Ishikawa (cell line): ENCODE measurements around the gene PUM1.

Experiments
- CEBPB ChIP-seq: IDR thresholded peaks from 2 replicates; pipeline ENCODE4 v1.6.1; 2012
- CREB1 ChIP-seq: IDR thresholded peaks from 2 replicates; pipeline ENCODE4 v1.6.1; 2012; ENCODE audit warnings: low read depth
- EGR1 ChIP-seq: IDR thresholded peaks from 2 replicates; pipeline ENCODE4 v1.6.1; 2012
- EP300 ChIP-seq: IDR thresholded peaks from 2 replicates; pipeline ENCODE4 v1.6.1; 2012; ENCODE audit warnings: borderline replicate concordance
- FOXM1 ChIP-seq: IDR thresholded peaks from 2 replicates; pipeline ENCODE4 v1.6.1; 2012; ENCODE audit warnings: low read depth, borderline replicate concordance
- RAD21 ChIP-seq: IDR thresholded peaks from 2 replicates; pipeline ENCODE4 v1.6.1; 2012; ENCODE audit warnings: low read depth
- TAF1 ChIP-seq: IDR thresholded peaks from 2 replicates; pipeline ENCODE4 v1.6.1; 2012; ENCODE audit warnings: low read depth, mild to moderate bottlenecking
- TCF12 ChIP-seq: IDR thresholded peaks from 2 replicates; pipeline ENCODE4 v1.6.1; 2012; ENCODE audit warnings: low read depth
- TEAD4 ChIP-seq: IDR thresholded peaks from 2 replicates; pipeline ENCODE4 v1.6.1; 2012
- YY1 ChIP-seq: IDR thresholded peaks from 2 replicates; pipeline ENCODE4 v1.6.1; 2012; ENCODE audit warnings: low read depth
- ZBTB7A ChIP-seq: IDR thresholded peaks from 2 replicates; pipeline ENCODE4 v1.6.1; 2012; ENCODE audit warnings: low read depth
- TF ChIP-seq, protein P1 (sequence below): IDR thresholded peaks from 2 replicates; pipeline ENCODE4 v1.6.1; 2012
- TF ChIP-seq, protein P2 (sequence below): IDR thresholded peaks from 2 replicates; pipeline ENCODE4 v1.6.1; 2012; ENCODE audit warnings: low read depth, mild to moderate bottlenecking
- TF ChIP-seq, protein P3 (sequence below): IDR thresholded peaks from 2 replicates; pipeline ENCODE4 v1.6.1; 2012

PUM1 gene

DNA sequence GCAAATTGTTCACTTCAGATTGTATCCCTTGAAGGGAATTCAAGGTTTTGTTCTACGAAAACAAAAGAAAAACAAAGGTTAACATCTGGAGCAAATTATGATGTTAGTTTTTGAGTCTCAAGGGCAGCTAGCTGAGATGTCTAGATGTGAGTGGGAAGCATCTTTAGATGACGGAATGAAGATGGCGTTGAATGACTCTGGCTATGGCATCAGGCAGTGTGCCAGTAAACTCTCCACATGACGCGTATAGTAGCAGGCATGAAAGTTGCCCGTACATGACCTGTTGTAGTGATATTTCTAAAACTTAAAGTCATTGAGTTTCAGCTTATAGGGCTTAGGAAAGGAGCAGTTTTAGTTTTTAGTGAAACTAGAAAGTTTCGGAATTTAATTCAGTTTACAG lies 144.7 kb downstream of the PUM1 start:
- TF ChIP-seq EGR1 (no peak), TAF1 (no peak), ZBTB7A (no peak)

DNA sequence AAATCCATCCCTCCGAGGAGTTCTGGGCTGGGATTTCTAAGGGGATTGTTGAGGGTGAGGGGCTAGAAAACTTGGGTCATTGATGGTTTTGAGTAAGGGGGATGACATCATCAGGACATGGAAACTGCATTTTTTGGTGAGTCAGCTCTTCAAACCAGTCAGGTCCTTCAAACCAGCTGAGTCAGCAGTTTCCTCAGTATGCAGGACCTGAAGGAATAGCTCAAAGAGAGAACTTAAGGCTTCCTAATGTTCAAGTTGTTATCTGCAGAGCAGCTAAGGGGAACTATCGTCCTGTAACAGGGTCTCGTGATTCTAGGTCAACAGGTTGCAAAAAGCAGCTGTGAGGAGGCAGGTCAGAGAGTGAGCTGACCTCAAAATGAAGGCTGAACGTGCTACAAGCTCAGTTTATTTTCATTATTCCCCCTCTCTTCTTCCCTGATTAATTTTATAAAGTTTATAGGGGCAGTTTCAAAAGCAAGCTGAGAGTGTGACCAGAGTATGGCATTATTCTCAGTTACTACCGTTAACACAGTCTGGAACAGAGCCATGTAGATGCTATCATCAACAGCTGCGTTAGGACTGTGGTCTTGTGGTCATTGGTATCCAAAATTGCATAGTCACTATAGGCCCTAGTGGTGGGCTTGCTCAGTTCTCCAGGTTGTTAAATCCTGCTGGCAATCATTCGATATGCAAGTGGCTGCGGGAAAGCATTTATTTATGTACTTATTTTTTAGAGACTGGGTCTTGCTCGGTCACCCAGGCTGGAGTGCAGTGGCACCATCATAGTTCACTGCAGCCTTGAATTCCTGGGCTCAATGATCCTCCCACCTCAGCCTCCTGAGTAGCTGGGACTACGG lies 146.3 kb downstream of the PUM1 start:
- TF ChIP-seq TCF12 = no peak

DNA sequence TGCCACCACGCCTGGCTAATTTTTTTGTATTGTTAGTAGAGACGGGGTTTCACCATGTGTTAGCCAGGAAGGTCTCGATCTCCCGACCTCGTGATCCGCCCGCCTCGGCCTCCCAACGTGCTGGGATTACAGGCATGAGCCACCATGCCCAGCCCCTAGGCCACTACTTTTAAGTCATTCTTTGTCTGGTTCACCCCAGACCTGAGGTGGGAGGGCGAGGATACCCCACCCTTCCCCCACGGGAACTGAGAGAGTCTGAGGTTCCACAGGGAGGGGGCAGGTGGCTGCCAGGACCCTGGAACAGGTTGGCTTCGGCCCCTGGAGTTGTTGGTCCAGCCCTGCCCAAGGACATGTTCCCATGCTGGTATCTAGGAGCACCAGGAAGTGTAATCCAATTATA lies 149.2 kb downstream of the PUM1 start:
- TF ChIP-seq TAF1 = no peak
- no peak for TF ChIP-seq ZBTB7A
- TF ChIP-seq, protein P1, sequence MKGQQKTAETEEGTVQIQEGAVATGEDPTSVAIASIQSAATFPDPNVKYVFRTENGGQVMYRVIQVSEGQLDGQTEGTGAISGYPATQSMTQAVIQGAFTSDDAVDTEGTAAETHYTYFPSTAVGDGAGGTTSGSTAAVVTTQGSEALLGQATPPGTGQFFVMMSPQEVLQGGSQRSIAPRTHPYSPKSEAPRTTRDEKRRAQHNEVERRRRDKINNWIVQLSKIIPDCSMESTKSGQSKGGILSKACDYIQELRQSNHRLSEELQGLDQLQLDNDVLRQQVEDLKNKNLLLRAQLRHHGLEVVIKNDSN = no peak
- TF ChIP-seq CREB1 = no peak
- no peak for TF ChIP-seq TCF12
- TF ChIP-seq TEAD4 = no peak
- TF ChIP-seq, protein P2, sequence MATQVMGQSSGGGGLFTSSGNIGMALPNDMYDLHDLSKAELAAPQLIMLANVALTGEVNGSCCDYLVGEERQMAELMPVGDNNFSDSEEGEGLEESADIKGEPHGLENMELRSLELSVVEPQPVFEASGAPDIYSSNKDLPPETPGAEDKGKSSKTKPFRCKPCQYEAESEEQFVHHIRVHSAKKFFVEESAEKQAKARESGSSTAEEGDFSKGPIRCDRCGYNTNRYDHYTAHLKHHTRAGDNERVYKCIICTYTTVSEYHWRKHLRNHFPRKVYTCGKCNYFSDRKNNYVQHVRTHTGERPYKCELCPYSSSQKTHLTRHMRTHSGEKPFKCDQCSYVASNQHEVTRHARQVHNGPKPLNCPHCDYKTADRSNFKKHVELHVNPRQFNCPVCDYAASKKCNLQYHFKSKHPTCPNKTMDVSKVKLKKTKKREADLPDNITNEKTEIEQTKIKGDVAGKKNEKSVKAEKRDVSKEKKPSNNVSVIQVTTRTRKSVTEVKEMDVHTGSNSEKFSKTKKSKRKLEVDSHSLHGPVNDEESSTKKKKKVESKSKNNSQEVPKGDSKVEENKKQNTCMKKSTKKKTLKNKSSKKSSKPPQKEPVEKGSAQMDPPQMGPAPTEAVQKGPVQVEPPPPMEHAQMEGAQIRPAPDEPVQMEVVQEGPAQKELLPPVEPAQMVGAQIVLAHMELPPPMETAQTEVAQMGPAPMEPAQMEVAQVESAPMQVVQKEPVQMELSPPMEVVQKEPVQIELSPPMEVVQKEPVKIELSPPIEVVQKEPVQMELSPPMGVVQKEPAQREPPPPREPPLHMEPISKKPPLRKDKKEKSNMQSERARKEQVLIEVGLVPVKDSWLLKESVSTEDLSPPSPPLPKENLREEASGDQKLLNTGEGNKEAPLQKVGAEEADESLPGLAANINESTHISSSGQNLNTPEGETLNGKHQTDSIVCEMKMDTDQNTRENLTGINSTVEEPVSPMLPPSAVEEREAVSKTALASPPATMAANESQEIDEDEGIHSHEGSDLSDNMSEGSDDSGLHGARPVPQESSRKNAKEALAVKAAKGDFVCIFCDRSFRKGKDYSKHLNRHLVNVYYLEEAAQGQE = no peak
- no peak for TF ChIP-seq EP300
- no peak for TF ChIP-seq FOXM1
- no peak for TF ChIP-seq EGR1
- TF ChIP-seq, protein P3, sequence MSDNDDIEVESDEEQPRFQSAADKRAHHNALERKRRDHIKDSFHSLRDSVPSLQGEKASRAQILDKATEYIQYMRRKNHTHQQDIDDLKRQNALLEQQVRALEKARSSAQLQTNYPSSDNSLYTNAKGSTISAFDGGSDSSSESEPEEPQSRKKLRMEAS = no peak
- TF ChIP-seq RAD21 = no peak

DNA sequence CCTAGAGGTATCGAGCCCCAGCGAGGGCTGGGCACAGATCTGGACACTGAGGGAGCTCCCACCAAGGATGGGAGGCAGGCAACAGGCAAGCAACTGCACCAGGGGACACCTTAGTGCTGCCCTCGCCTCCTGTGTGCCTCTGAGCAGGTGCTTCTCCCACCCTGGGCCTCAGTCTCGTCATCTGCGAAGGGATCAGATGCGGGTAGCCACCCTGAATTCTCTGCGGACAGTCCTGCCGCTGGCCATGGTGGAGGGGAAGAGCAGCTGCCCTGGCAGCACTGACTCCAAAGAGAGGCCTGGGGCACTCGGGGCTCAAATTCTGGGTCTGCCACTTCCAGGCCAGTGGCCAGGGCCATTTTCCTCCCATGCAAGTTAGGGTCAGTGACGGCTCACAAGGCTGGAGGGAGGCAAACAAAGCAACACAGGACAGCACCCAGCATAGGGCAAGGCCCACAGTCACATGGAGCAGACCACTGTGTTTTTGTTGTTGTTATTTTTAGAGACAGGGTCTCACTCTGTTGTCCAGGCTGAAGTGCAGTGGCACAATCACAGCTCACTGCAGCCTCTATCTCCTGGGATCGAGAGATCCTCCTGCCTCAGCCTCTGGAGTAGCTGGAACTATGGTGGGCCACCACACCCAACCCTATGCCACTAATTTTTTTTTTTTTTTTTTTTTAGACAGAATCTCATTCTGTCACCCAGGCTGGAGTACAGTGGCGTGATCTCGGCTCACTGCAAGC lies 149.9 kb downstream of the PUM1 start:
- TF ChIP-seq TCF12 (no peak), YY1 (no peak), ZBTB7A (no peak), TEAD4 (no peak), EP300 (no peak), EGR1 (no peak), TAF1 (no peak)
- TF ChIP-seq, protein P2 = no peak

DNA sequence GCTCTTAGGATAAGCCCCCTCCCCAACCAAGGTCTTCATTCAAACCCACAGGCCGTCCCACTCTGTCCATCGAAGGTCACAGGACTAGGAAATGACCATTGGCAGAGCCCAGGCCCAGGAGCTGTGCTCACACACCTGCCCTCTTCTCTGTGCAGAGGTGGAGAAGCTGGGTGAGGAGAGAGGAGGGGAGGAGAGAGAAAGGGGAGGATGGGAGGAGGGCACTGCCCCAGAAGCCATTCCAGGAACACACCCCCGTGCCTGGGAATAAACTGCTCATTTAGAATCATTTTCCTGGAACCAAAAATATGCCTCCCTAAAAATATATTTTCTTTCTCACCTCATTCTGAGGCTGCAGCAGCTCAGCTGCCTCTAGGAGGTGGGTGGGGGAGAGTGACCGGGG lies 150.6 kb downstream of the PUM1 start:
- TF ChIP-seq EGR1 (no peak), CREB1 (no peak), YY1 (no peak), CEBPB (no peak), RAD21 (no peak), EP300 (no peak), FOXM1 (no peak), TAF1 (no peak)
- TF ChIP-seq, protein P3 = no peak
- TF ChIP-seq, protein P2 = no peak
- TF ChIP-seq, protein P1 = no peak
